Astrocyte (in vitro differentiated cells and primary cell): Measurements from ENCODE around the gene CAPN11. TPM values are rescaled to one million over a fixed set of nuclear protein-coding genes. Genes with fewer than 3 reads are reported as not detected.
"Not testable (repeated sequence)": the region's sequence is repeated elsewhere in the genome, so short reads cannot be mapped to it uniquely, and the experiment has no call there.

Source experiments
- DNase-seq: peaks from one replicate; pipeline ENCODE4 v3.0.0-alpha.2; 2010; ENCODE audit warnings: low read depth
- FAIRE-seq: peaks from 2 replicates; lab custom pipeline; 2011; peaks lifted over from hg19 to GRCh38; lab: Jason Lieb, UNC
- H2AFZ ChIP-seq: 2 replicates; pipeline ENCODE4 v1.6.0; 2012; ENCODE audit warnings: low read depth, low read length, inconsistent platforms
- H3K27ac ChIP-seq: 2 replicates; pipeline ENCODE4 v1.5.1; 2011; ENCODE audit warnings: low read depth, low read length, inconsistent platforms
- H3K27me3 ChIP-seq: 2 replicates; pipeline ENCODE4 v1.6.0; 2011; ENCODE audit warnings: low read length, inconsistent platforms; ENCODE audit not compliant: insufficient read depth
- H3K36me3 ChIP-seq: 2 replicates; pipeline ENCODE4 v1.5.1; 2011; ENCODE audit warnings: low read length, inconsistent platforms; ENCODE audit not compliant: insufficient read depth
- H3K4me1 ChIP-seq: 2 replicates; pipeline ENCODE4 v1.5.1; 2011; ENCODE audit warnings: low read length, inconsistent platforms; ENCODE audit not compliant: insufficient read depth
- H3K4me2 ChIP-seq: 2 replicates; pipeline ENCODE4 v1.6.0; 2012; ENCODE audit warnings: low read length, inconsistent platforms
- H3K4me3 ChIP-seq: 2 replicates; pipeline ENCODE4 v1.5.1; 2011; ENCODE audit warnings: low read depth, mild to moderate bottlenecking, low read length, inconsistent platforms; ENCODE audit not compliant: insufficient read depth
- H3K79me2 ChIP-seq: 2 replicates; pipeline ENCODE4 v1.6.0; 2012; ENCODE audit warnings: mild to moderate bottlenecking, low read length, inconsistent platforms; ENCODE audit not compliant: insufficient read depth
- H3K9ac ChIP-seq: 2 replicates; pipeline ENCODE4 v1.6.0; 2012; ENCODE audit warnings: mild to moderate bottlenecking, low read length, inconsistent platforms
- H3K9me3 ChIP-seq: 2 replicates; pipeline ENCODE4 v1.5.1; 2012; ENCODE audit warnings: low read depth, mild to moderate bottlenecking, low read length, inconsistent platforms; ENCODE audit not compliant: insufficient read depth
- H4K20me1 ChIP-seq: 2 replicates; pipeline ENCODE4 v1.6.0; 2012; ENCODE audit warnings: low read length, inconsistent platforms; ENCODE audit not compliant: insufficient read depth
- H3K27ac Mint-ChIP-seq: one replicate; pipeline ENCODE4 v1.8.0; 2021; ENCODE audit warnings: mild to moderate bottlenecking, mixed read lengths; ENCODE audit not compliant: unreplicated experiment
- H3K27me3 Mint-ChIP-seq: one replicate; pipeline ENCODE4 v1.8.0; 2021; ENCODE audit warnings: low read depth, mixed read lengths; ENCODE audit not compliant: unreplicated experiment
- H3K36me3 Mint-ChIP-seq: one replicate; pipeline ENCODE4 v1.8.0; 2021; ENCODE audit warnings: low read depth, mixed read lengths; ENCODE audit not compliant: unreplicated experiment
- H3K4me1 Mint-ChIP-seq: one replicate; pipeline ENCODE4 v1.8.0; 2021; ENCODE audit warnings: low read depth, mixed read lengths; ENCODE audit not compliant: unreplicated experiment
- H3K4me3 Mint-ChIP-seq: one replicate; pipeline ENCODE4 v1.8.0; 2021; ENCODE audit warnings: mild to moderate bottlenecking, moderate library complexity, mixed read lengths; ENCODE audit not compliant: unreplicated experiment
- H3K9me3 Mint-ChIP-seq: one replicate; pipeline ENCODE4 v1.8.0; 2021; ENCODE audit warnings: mild to moderate bottlenecking, mixed read lengths; ENCODE audit not compliant: unreplicated experiment
- EZH2 ChIP-seq: IDR thresholded peaks from 2 replicates; pipeline ENCODE4 v1.6.1; 2012; ENCODE audit warnings: mild to moderate bottlenecking, low read length, inconsistent platforms; ENCODE audit not compliant: insufficient read depth
- total RNA-seq: library from RNA; stranded (reverse); gene quantifications from 2 replicates; pipeline ENCODE4 v1.2.1, GENCODE V29; 2021
- TF ChIP-seq, protein P1 (sequence below): IDR thresholded peaks from 2 replicates; pipeline ENCODE4 v1.5.1; 2011; ENCODE audit warnings: low read depth, mild to moderate bottlenecking, inconsistent platforms, low read length, moderate library complexity; ENCODE audit not compliant: insufficient read depth

CAPN11 gene
- total RNA-seq, 1 donor from 2014 or later: not detected

GRCh38 chr6:44180406-44180805 is 21.8 kb downstream of the CAPN11 start:
- no peak for FAIRE-seq

DNA sequence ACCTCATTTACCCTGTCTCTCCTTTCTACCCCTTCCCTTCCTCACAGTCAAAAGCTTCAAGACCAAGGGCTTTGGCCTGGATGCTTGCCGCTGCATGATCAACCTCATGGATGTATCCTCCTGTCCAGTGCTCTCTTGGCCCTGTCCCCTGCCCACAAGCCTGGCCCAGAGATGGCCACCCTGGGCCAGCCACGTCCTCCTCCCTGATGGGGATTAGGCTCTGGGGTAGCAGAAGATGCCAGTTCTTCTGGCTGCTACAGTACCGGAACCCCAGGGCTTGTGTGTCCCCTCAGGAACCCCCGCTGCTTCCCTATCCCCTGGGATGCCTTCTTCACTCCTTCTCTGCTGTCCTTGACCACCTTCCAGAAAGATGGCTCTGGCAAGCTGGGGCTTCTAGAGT is 22.3 kb downstream of the CAPN11 start:
- no peak overlapping the region for H2AFZ ChIP-seq
- peaks cover 25% of the 10 kb centered on the region for H3K27me3 Mint-ChIP-seq
- H3K36me3 Mint-ChIP-seq: peaks cover 1% of the 10 kb centered on the region
- H3K9me3 ChIP-seq: no peaks in the 10 kb centered on the region
- no peak overlapping the region for H3K27ac Mint-ChIP-seq
- H3K9me3 Mint-ChIP-seq: peaks cover 3% of the 10 kb centered on the region
- H3K4me1 ChIP-seq: peaks cover 20% of the 10 kb centered on the region
- no peak overlapping the region for H3K9ac ChIP-seq
- FAIRE-seq (no peak), DNase-seq (no peak)
- H3K4me1 Mint-ChIP-seq: peaks cover 8% of the 10 kb centered on the region
- H4K20me1 ChIP-seq: no peaks in the 10 kb centered on the region
- no peak for TF ChIP-seq EZH2
- TF ChIP-seq, protein P1, sequence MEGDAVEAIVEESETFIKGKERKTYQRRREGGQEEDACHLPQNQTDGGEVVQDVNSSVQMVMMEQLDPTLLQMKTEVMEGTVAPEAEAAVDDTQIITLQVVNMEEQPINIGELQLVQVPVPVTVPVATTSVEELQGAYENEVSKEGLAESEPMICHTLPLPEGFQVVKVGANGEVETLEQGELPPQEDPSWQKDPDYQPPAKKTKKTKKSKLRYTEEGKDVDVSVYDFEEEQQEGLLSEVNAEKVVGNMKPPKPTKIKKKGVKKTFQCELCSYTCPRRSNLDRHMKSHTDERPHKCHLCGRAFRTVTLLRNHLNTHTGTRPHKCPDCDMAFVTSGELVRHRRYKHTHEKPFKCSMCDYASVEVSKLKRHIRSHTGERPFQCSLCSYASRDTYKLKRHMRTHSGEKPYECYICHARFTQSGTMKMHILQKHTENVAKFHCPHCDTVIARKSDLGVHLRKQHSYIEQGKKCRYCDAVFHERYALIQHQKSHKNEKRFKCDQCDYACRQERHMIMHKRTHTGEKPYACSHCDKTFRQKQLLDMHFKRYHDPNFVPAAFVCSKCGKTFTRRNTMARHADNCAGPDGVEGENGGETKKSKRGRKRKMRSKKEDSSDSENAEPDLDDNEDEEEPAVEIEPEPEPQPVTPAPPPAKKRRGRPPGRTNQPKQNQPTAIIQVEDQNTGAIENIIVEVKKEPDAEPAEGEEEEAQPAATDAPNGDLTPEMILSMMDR: no peak
- no peak overlapping the region for H3K4me2 ChIP-seq
- no peak overlapping the region for H3K4me3 ChIP-seq
- H3K79me2 ChIP-seq: no peaks in the 10 kb centered on the region
- no peaks in the 10 kb centered on the region for H3K36me3 ChIP-seq
- peaks cover 3% of the 10 kb centered on the region for H3K27me3 ChIP-seq
- H3K27ac ChIP-seq: no peak overlapping the region
- H3K4me3 Mint-ChIP-seq: no peak overlapping the region

More at GRCh38 chr6:44180406-44180805, 21.8 kb downstream of the CAPN11 start:
- Histone ChIP-seq H3K27me3 (peaks cover 3% of the 10 kb centered on the region), H3K4me2 (no peak overlapping the region), H3K9ac (no peak overlapping the region), H4K20me1 (no peaks in the 10 kb centered on the region), H3K9me3 (no peaks in the 10 kb centered on the region), H3K36me3 (no peaks in the 10 kb centered on the region), H2AFZ (no peak overlapping the region), H3K4me1 (peaks cover 20% of the 10 kb centered on the region), H3K4me3 (no peak overlapping the region), H3K79me2 (no peaks in the 10 kb centered on the region), H3K27ac (no peak overlapping the region)
- H3K27ac Mint-ChIP-seq: no peak overlapping the region
- TF ChIP-seq, protein P1: no peak
- TF ChIP-seq EZH2: no peak
- no peak overlapping the region for H3K4me3 Mint-ChIP-seq
- peaks cover 8% of the 10 kb centered on the region for H3K4me1 Mint-ChIP-seq
- no peak for DNase-seq
- peaks cover 23% of the 10 kb centered on the region for H3K27me3 Mint-ChIP-seq
- H3K9me3 Mint-ChIP-seq: peaks cover 3% of the 10 kb centered on the region
- H3K36me3 Mint-ChIP-seq: peaks cover 1% of the 10 kb centered on the region

GRCh38 chr6:44181784-44182183 is 23.2 kb downstream of the CAPN11 start:
- H3K9me3 ChIP-seq, H2AFZ ChIP-seq, H3K4me3 ChIP-seq, H3K4me3 Mint-ChIP-seq, H3K36me3 Mint-ChIP-seq, H3K9ac ChIP-seq, H3K27ac Mint-ChIP-seq, FAIRE-seq, DNase-seq, H3K27me3 ChIP-seq, H3K79me2 ChIP-seq, H3K4me2 ChIP-seq, H4K20me1 ChIP-seq, H3K27ac ChIP-seq, H3K9me3 Mint-ChIP-seq, H3K36me3 ChIP-seq: not testable (repeated sequence)
- H3K27me3 Mint-ChIP-seq: peaks cover 34% of the 10 kb centered on the region
- peaks cover 12% of the 10 kb centered on the region for H3K4me1 Mint-ChIP-seq
- peaks cover 18% of the 10 kb centered on the region for H3K4me1 ChIP-seq
